Measurements from ENCODE around the gene SMARCA1. TPM values are rescaled to one million over a fixed set of nuclear protein-coding genes. Genes with fewer than 3 reads are reported as not detected.

Gene SMARCA1
- total RNA-seq, 2 experiments from 2014 or later: not detected

DNA sequence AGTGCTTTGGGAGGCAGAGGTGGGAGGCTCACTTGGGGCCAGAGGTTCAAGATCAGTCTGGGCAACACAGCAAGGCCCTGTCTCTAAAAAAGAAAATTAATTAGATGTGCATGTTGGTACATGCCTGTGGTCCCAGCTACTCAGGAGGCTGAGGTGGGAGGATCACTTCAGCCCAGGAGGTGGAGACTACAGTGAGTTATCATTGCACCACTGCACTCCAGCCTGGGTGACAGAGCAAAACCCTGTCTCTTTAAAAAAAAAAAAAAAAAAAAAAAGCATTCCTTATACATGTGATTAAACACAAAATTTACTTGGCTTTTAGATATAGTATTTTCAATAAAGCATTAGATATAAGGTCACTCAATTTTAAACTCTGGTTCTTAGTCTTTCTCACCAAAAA lies 34.9 kb downstream of the SMARCA1 start:
- ChIA-PET CTCF (no interaction called here), POLR2A (no interaction called here)
- Mint-ChIP-seq H3K27ac (no peak overlapping the region), H3K4me1 (ENCODE audit: low read depth) (no peaks in the 10 kb centered on the region), H3K36me3 (ENCODE audit: low read depth) (no peaks in the 10 kb centered on the region), H3K27me3 (ENCODE audit: low read depth) (no peaks in the 10 kb centered on the region), H3K4me3 (no peak overlapping the region), H3K9me3 (ENCODE audit: insufficient read depth) (no peaks in the 10 kb centered on the region)
- DNase-seq: no peak
- no peak for ATAC-seq

DNA sequence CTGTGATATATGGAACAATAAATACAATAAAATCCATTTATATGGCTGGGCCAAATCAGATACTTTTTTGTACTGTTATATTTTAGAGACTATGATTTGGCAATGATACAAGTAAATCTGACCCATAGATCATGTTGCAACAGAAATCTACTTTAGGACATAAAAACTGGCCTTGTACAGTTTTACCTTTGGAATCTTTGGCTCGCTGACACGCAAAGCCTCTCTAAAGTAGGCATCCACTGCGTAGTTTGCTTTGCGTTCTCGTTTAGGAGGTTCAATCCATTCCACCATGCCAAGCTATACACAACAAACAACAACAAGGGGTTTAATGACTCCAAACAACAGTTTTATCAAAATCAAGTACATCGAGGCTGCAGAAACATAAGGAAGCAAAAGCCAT lies 42.4 kb downstream of the SMARCA1 start:
- no peaks in the 10 kb centered on the region for H3K9me3 Mint-ChIP-seq (ENCODE audit: insufficient read depth)
- no peaks in the 10 kb centered on the region for H3K27me3 Mint-ChIP-seq (ENCODE audit: low read depth)
- ChIA-PET POLR2A (no interaction called here), CTCF (no interaction called here)
- no peaks in the 10 kb centered on the region for H3K36me3 Mint-ChIP-seq (ENCODE audit: low read depth)
- no peak for ATAC-seq
- no peak for DNase-seq
- H3K4me1 Mint-ChIP-seq (ENCODE audit: low read depth): no peaks in the 10 kb centered on the region
- no peak overlapping the region for H3K4me3 Mint-ChIP-seq
- H3K27ac Mint-ChIP-seq: no peak overlapping the region

DNA sequence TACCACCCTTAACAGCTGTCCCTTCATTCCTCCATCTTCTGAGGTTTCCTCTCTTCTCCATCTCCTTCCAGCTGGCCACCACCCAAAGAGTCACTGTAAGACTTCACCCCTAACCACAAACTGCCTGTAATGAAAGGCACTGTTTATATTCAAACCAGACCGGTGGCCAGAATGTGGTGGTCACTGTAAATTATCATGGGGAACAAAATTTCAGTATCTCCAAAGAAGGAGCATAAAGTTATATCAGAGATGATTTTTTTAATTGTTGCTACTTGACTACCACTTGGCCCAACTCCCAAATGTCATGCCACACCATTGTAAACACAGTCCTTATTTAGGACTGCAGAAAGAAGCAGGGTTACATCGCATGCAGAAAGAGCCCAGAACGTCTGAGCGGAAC lies 44.8 kb downstream of the SMARCA1 start:
- POLR2A ChIA-PET: no interaction called here
- ATAC-seq: no peak
- Mint-ChIP-seq H3K36me3 (ENCODE audit: low read depth) (no peaks in the 10 kb centered on the region), H3K27me3 (ENCODE audit: low read depth) (no peaks in the 10 kb centered on the region), H3K27ac (no peak overlapping the region), H3K9me3 (ENCODE audit: insufficient read depth) (no peaks in the 10 kb centered on the region), H3K4me3 (no peak overlapping the region), H3K4me1 (ENCODE audit: low read depth) (no peaks in the 10 kb centered on the region)
- CTCF ChIA-PET: no interaction called here
- no peak for DNase-seq

DNA sequence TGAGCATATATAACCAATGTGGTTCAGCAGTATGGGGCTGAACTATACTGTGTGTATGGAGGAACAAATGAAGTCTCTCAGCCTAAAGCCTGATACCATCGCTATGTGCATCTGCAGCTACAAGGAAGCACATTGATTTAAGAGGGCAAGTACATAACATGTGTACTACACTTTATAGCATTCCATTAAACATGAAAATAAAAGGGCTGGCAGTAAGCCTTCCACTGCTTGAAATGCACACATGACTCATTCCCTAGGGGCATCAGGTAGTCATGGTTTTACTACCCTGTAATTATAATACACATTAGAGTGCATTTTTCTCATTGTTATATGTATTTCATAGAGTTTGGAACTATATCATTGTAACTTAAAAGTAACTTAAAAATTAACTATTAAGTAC lies 51.2 kb downstream of the SMARCA1 start:
- Mint-ChIP-seq H3K9me3 (ENCODE audit: insufficient read depth) (no peaks in the 10 kb centered on the region), H3K4me3 (no peak overlapping the region), H3K4me1 (ENCODE audit: low read depth) (no peaks in the 10 kb centered on the region), H3K27ac (no peak overlapping the region), H3K36me3 (ENCODE audit: low read depth) (no peaks in the 10 kb centered on the region), H3K27me3 (ENCODE audit: low read depth) (no peaks in the 10 kb centered on the region)
- ATAC-seq (no peak), DNase-seq (no peak)
- ChIA-PET CTCF (no interaction called here), POLR2A (no interaction called here)

DNA sequence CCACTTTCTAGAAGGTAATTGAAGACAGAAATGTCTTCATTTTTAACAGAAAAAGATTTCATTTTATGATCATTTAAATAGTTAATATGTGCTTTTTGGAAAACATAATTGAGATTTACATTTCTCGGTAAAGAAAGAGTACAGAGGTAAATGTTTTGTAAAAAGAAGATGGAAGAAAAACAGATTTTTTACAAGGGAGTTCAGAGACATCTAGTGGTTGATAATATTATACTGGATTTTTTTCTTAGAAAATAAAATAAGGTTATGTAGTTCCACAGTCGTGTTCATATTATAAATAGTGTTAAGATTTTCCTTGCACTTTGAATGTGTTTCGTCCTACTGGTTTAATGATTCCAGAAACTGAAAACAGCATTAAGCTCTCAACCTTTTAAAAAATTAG lies 60.6 kb downstream of the SMARCA1 start:
- ATAC-seq: no peak
- POLR2A ChIA-PET: no interaction called here
- no peak for DNase-seq
- no peak overlapping the region for H3K27ac Mint-ChIP-seq
- no peaks in the 10 kb centered on the region for H3K9me3 Mint-ChIP-seq (ENCODE audit: insufficient read depth)
- no peaks in the 10 kb centered on the region for H3K27me3 Mint-ChIP-seq (ENCODE audit: low read depth)
- no peaks in the 10 kb centered on the region for H3K4me1 Mint-ChIP-seq (ENCODE audit: low read depth)
- CTCF ChIA-PET: no interaction called here
- no peak overlapping the region for H3K4me3 Mint-ChIP-seq
- no peaks in the 10 kb centered on the region for H3K36me3 Mint-ChIP-seq (ENCODE audit: low read depth)

DNA sequence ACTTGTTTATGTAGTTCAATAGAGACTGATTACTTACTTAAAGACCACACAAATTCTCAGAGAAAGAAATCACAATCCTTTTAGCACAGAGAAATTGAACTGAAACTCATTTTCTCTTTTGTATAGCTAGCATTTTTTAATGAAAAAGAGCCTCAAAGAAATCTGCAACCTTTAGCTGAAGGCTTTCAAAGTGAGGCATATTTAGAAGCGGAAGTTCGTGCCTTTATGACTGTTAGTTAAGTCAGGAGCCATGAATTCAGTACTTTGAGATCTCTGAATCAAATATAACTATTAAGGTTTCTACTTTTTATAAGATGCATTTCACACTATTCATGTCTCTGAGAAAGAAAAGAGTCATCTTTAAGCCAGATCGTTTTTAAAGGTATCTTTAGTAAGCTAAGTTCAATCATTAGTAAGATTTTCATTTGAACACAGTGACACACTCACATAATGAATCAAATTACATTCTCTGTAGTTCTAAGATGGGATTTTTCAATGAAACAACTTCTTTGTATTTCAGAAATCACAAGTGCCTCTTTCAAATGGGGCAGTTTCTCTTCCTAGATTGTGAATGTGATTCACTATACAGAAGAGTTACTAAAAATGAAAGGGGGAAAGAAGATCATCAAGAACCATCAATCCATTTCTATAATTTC lies 61.4 kb downstream of the SMARCA1 start:
- no peak for DNase-seq
- Mint-ChIP-seq H3K4me3 (no peak overlapping the region), H3K27me3 (ENCODE audit: low read depth) (no peaks in the 10 kb centered on the region), H3K27ac (no peak overlapping the region), H3K4me1 (ENCODE audit: low read depth) (no peaks in the 10 kb centered on the region), H3K36me3 (ENCODE audit: low read depth) (no peaks in the 10 kb centered on the region), H3K9me3 (ENCODE audit: insufficient read depth) (no peaks in the 10 kb centered on the region)
- no peak for ATAC-seq
- POLR2A ChIA-PET: no interaction called here
- CTCF ChIA-PET: no interaction called here

DNA sequence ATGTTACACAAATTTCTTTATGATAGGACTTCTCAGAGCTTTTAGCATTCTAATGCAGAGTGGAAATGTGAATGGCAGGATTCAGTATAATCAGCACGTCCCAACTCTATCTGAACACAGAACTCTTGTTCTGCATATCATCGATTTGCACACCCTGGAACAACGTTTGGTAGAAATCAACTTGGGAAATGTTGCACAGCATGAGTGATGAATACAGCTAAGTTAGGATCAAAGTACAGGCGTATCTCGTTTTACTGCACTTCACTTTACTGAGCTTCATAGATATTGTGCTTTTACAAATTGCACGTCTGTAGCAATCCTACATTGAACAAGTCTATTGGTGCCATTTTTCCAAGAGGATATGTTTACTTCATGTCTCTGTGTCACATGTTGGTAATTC lies 70.8 kb downstream of the SMARCA1 start:
- POLR2A ChIA-PET: interaction anchor here (0.6 kb wide), 1 partner anchor 1726 kb away, joined by 3 read pairs; no protein-coding TSS in a partner anchor
- no peaks in the 10 kb centered on the region for H3K27me3 Mint-ChIP-seq (ENCODE audit: low read depth)
- ATAC-seq (no peak), DNase-seq (no peak)
- CTCF ChIA-PET: no interaction called here
- no peak overlapping the region for H3K27ac Mint-ChIP-seq
- no peaks in the 10 kb centered on the region for H3K36me3 Mint-ChIP-seq (ENCODE audit: low read depth)
- no peaks in the 10 kb centered on the region for H3K9me3 Mint-ChIP-seq (ENCODE audit: insufficient read depth)
- no peak overlapping the region for H3K4me3 Mint-ChIP-seq
- no peaks in the 10 kb centered on the region for H3K4me1 Mint-ChIP-seq (ENCODE audit: low read depth)

- H3K36me3 Mint-ChIP-seq (ENCODE audit: low read depth): no peaks in the 10 kb centered on the region
- CTCF ChIA-PET: no interaction called here
- no peak overlapping the region for H3K27ac Mint-ChIP-seq
- ATAC-seq (no peak), DNase-seq (no peak)
- H3K27me3 Mint-ChIP-seq (ENCODE audit: low read depth): no peaks in the 10 kb centered on the region
- H3K4me1 Mint-ChIP-seq (ENCODE audit: low read depth): no peaks in the 10 kb centered on the region
- no peaks in the 10 kb centered on the region for H3K9me3 Mint-ChIP-seq (ENCODE audit: insufficient read depth)
- no peak overlapping the region for H3K4me3 Mint-ChIP-seq
- POLR2A ChIA-PET: no interaction called here
Measured at GRCh38 chrX:129450123-129450522, 73.2 kb downstream of the SMARCA1 start.

DNA sequence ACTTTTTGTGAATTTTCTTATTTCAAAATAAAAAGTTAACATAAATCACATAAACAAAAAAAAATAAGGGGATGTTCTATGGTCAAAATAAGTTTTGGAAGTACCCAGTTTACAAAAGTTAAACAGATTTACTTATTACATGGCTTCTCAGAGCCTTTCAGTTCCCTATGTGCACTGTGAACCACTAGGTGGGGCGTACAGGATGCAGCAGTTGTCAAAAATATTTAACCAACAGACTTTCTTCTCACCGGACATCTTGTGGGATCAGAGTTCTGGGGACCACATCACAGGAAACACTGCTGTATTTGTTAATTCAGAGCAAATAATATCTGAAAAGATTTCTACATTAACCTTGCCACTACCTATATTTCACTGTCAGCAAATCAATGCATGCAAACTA lies 74.1 kb downstream of the SMARCA1 start:
- H3K36me3 Mint-ChIP-seq (ENCODE audit: low read depth): no peaks in the 10 kb centered on the region
- ChIA-PET POLR2A (no interaction called here), CTCF (no interaction called here)
- DNase-seq (no peak), ATAC-seq (no peak)
- H3K27ac Mint-ChIP-seq: no peak overlapping the region
- no peaks in the 10 kb centered on the region for H3K9me3 Mint-ChIP-seq (ENCODE audit: insufficient read depth)
- H3K27me3 Mint-ChIP-seq (ENCODE audit: low read depth): no peaks in the 10 kb centered on the region
- H3K4me1 Mint-ChIP-seq (ENCODE audit: low read depth): no peaks in the 10 kb centered on the region
- H3K4me3 Mint-ChIP-seq: no peak overlapping the region

GRCh38 chrX:129445436-129445835 lies 77.9 kb downstream of the SMARCA1 start:
- Mint-ChIP-seq H3K4me1 (ENCODE audit: low read depth) (no peaks in the 10 kb centered on the region), H3K27ac (no peak overlapping the region), H3K36me3 (ENCODE audit: low read depth) (no peaks in the 10 kb centered on the region), H3K4me3 (no peak overlapping the region), H3K27me3 (ENCODE audit: low read depth) (no peaks in the 10 kb centered on the region), H3K9me3 (ENCODE audit: insufficient read depth) (no peaks in the 10 kb centered on the region)
- DNase-seq: no peak
- ChIA-PET POLR2A (no interaction called here), CTCF (no interaction called here)
- ATAC-seq: no peak

- H3K36me3 Mint-ChIP-seq (ENCODE audit: low read depth): no peaks in the 10 kb centered on the region
- H3K27me3 Mint-ChIP-seq (ENCODE audit: low read depth): no peaks in the 10 kb centered on the region
- no peak for DNase-seq
- ChIA-PET POLR2A (no interaction called here), CTCF (no interaction called here)
- no peaks in the 10 kb centered on the region for H3K4me1 Mint-ChIP-seq (ENCODE audit: low read depth)
- no peaks in the 10 kb centered on the region for H3K9me3 Mint-ChIP-seq (ENCODE audit: insufficient read depth)
- ATAC-seq: no peak
- H3K4me3 Mint-ChIP-seq: no peak overlapping the region
- H3K27ac Mint-ChIP-seq: no peak overlapping the region
Measured at GRCh38 chrX:129433945-129434344, 89.3 kb downstream of the SMARCA1 start.

DNA sequence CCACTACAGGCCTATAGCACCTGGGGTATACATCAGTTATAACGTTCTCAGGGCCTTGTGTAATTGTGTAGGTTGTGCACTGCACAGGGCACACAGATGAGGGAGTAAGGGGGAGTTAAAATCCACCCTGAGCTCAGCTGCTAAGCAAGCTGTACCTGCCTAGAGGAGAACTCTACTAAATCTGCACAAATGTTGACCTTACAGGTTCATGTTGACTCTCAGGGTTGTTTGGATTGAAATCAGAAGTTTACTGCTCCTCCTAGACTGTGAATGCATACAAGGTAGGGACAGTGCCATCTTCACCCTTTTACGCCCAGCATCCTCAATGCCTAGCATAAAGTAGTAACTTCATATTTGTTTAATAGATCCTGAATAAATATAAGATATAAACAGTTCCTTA lies 89.8 kb downstream of the SMARCA1 start:
- Mint-ChIP-seq H3K27ac (no peak overlapping the region), H3K9me3 (ENCODE audit: insufficient read depth) (no peaks in the 10 kb centered on the region), H3K4me1 (ENCODE audit: low read depth) (no peaks in the 10 kb centered on the region), H3K36me3 (ENCODE audit: low read depth) (no peaks in the 10 kb centered on the region), H3K27me3 (ENCODE audit: low read depth) (no peaks in the 10 kb centered on the region), H3K4me3 (no peak overlapping the region)
- ATAC-seq (no peak), DNase-seq (no peak)
- CTCF ChIA-PET: no interaction called here
- POLR2A ChIA-PET: no interaction called here

GRCh38 chrX:129427267-129427666 lies 96.0 kb downstream of the SMARCA1 start:
- H3K4me3 Mint-ChIP-seq: no peak overlapping the region
- ChIA-PET CTCF (no interaction called here), POLR2A (no interaction called here)
- DNase-seq: no peak
- no peaks in the 10 kb centered on the region for H3K4me1 Mint-ChIP-seq (ENCODE audit: low read depth)
- no peaks in the 10 kb centered on the region for H3K27me3 Mint-ChIP-seq (ENCODE audit: low read depth)
- no peak overlapping the region for H3K27ac Mint-ChIP-seq
- H3K9me3 Mint-ChIP-seq (ENCODE audit: insufficient read depth): no peaks in the 10 kb centered on the region
- ATAC-seq: no peak
- H3K36me3 Mint-ChIP-seq (ENCODE audit: low read depth): no peaks in the 10 kb centered on the region

Data from activated CD8-positive, alpha-beta T cell treated with anti-CD3 and anti-CD28 coated beads, Interleukin-2, amount 10 ng/mL, durations not matched to agents 7 days and 5 days (primary cell).